Natural killer cell (primary cell): ENCODE data around the gene KRT13. TPM values are rescaled to one million over a fixed set of nuclear protein-coding genes. Genes with fewer than 3 reads are reported as not detected.

ENCODE experiments used
- ATAC-seq, 3 donors: fragments of 150-1000 bp in 2 of 3; fragments of 200-7000 bp in 1 of 3; cut with Tn5 transposase; 1 replicate in 1 of 3; 2 replicates in 2 of 3; pipeline ENCODE4 v1.10.0; 2021; ENCODE audit warnings: mild to moderate bottlenecking in 2 of 3, moderate library complexity in 2 of 3
- DNase-seq, 2 donors: peaks; one replicate each; pipeline versions ENCODE4 v3.0.0 to v3.0.0-alpha.2; 2013 to 2021; ENCODE audit warnings: mixed read lengths in 1 of 2
- H3K27ac ChIP-seq: one replicate; pipeline ENCODE4 v1.5.1; 2013; ENCODE audit warnings: mild to moderate bottlenecking, low read length
- H3K27me3 ChIP-seq: one replicate; pipeline ENCODE4 v1.6.1; 2013; ENCODE audit warnings: low read length; ENCODE audit not compliant: control insufficient read depth, insufficient read depth
- H3K36me3 ChIP-seq: one replicate; pipeline ENCODE4 v1.6.1; 2013; ENCODE audit warnings: low read length; ENCODE audit not compliant: control insufficient read depth, insufficient read depth
- H3K4me1 ChIP-seq: one replicate; pipeline ENCODE4 v1.6.1; 2013; ENCODE audit warnings: low read length; ENCODE audit not compliant: control insufficient read depth, insufficient read depth
- H3K4me3 ChIP-seq: one replicate; pipeline ENCODE4 v1.5.1; 2013; ENCODE audit warnings: low read length
- H3K9me3 ChIP-seq: one replicate; pipeline ENCODE4 v1.6.1; 2013; ENCODE audit warnings: low read length; ENCODE audit not compliant: control insufficient read depth, insufficient read depth
- H3K27ac Mint-ChIP-seq, 2 donors: one replicate each; pipeline ENCODE4 v1.8.0; 2022; ENCODE audit warnings: mild to moderate bottlenecking in 2 of 2, mixed read lengths in 2 of 2, moderate library complexity in 1 of 2
- H3K27me3 Mint-ChIP-seq, 2 donors: one replicate each; pipeline ENCODE4 v1.8.0; 2022; ENCODE audit warnings: low read depth in 2 of 2, mixed read lengths in 2 of 2
- H3K36me3 Mint-ChIP-seq: one replicate; pipeline ENCODE4 v1.8.0; 2022; ENCODE audit warnings: mixed read lengths
- H3K4me1 Mint-ChIP-seq, 2 donors: one replicate each; pipeline ENCODE4 v1.8.0; 2022; ENCODE audit warnings: mixed read lengths in 2 of 2
- H3K4me3 Mint-ChIP-seq: one replicate; pipeline ENCODE4 v1.8.0; 2022; ENCODE audit warnings: mild to moderate bottlenecking, moderate library complexity, mixed read lengths
- H3K9me3 Mint-ChIP-seq, 2 donors: one replicate each; pipeline ENCODE4 v1.8.0; 2022; ENCODE audit warnings: mixed read lengths in 2 of 2
- CTCF ChIP-seq: fragments of 200-600 bp; IDR thresholded peaks from one replicate; pipeline ENCODE4 v1.8.0; 2022; ENCODE audit warnings: antibody characterized with exemption
- WGBS: methylation state at CpG from one replicate; pipeline ENCODE4 v1.1.7; 2013; ENCODE audit warnings: missing lambda C conversion rate; ENCODE audit not compliant: insufficient coverage; 5-methylcytosine and 5-hydroxymethylcytosine counted together
- intact Hi-C: fragments of 100-400 bp; cut with micrococcal nuclease; formaldehyde crosslinking; loops from one replicate; pipeline ENCODE4 v1.14.2; 2022
- total RNA-seq, 4 donors: library from RNA; stranded (reverse); fragments of 120-200 nt in 1 of 4; gene quantifications; one replicate each; pipeline versions ENCODE4 v1.2.3 to v1.2.4, GENCODE V29; 2013 to 2022

Gene KRT13
- total RNA-seq, 3 donors from 2014 or later (not counting 1 experiment from before 2014, with no cell fraction given), result not detected

- no peak for ATAC-seq
- 82% methylated on average over 9 of the region's 10 CpGs for WGBS
- no peaks in the 10 kb centered on the region for H3K9me3 ChIP-seq
- Mint-ChIP-seq H3K4me3 (no peak overlapping the region), H3K36me3 (no peaks in the 10 kb centered on the region), H3K27me3 (peaks cover 0 to 7% of the 10 kb centered on the region in 2 donors), H3K27ac (no peak overlapping the region), H3K9me3 (no peaks in the 10 kb centered on the region), H3K4me1 (no peaks in the 10 kb centered on the region)
- H3K4me1 ChIP-seq, result no peaks in the 10 kb centered on the region
- no peak for DNase-seq
- no peaks in the 10 kb centered on the region for H3K27me3 ChIP-seq
- TF ChIP-seq CTCF, result no peak
- H3K36me3 ChIP-seq, result no peaks in the 10 kb centered on the region
- intact Hi-C loops, result no loop called here
- no peak overlapping the region for H3K4me3 ChIP-seq
- H3K27ac ChIP-seq, result no peak overlapping the region
These were observed 15.6 kb upstream of the KRT13 start for GRCh38 chr17:41520821-41521521.

- Mint-ChIP-seq H3K27me3 (peaks cover 0 to 2% of the 10 kb centered on the region in 2 donors), H3K4me1 (no peaks in the 10 kb centered on the region), H3K4me3 (no peak overlapping the region), H3K9me3 (no peaks in the 10 kb centered on the region), H3K27ac (no peak overlapping the region), H3K36me3 (no peaks in the 10 kb centered on the region)
- 80% methylated on average over 10 of the region's 11 CpGs for WGBS
- intact Hi-C loops, result no loop called here
- ATAC-seq (no peak), DNase-seq (no peak)
- no peaks in the 10 kb centered on the region for H3K27me3 ChIP-seq
- no peak for TF ChIP-seq CTCF
- H3K4me3 ChIP-seq, result no peak overlapping the region
- H3K27ac ChIP-seq, result no peak overlapping the region
- H3K36me3 ChIP-seq, result no peaks in the 10 kb centered on the region
- no peaks in the 10 kb centered on the region for H3K4me1 ChIP-seq
- H3K9me3 ChIP-seq, result no peaks in the 10 kb centered on the region
These were observed 14.3 kb upstream of the KRT13 start for GRCh38 chr17:41519501-41520224.

- Histone ChIP-seq H3K9me3 (no peaks in the 10 kb centered on the region), H3K4me3 (no peak within 1 kb of the TSS), H3K27ac (no peak within 1 kb of the TSS), H3K4me1 (no peaks in the 10 kb centered on the region), H3K27me3 (no peaks in the 10 kb centered on the region), H3K36me3 (no peaks in the 10 kb centered on the region)
- Mint-ChIP-seq H3K27ac (no peak within 1 kb of the TSS), H3K4me3 (no peak within 1 kb of the TSS), H3K4me1 (no peaks in the 10 kb centered on the region), H3K27me3 (peaks cover 0 to 2% of the 10 kb centered on the region in 2 donors), H3K36me3 (no peaks in the 10 kb centered on the region), H3K9me3 (no peaks in the 10 kb centered on the region)
- DNase-seq (no peak), ATAC-seq (no peak)
- TF ChIP-seq CTCF, result no peak
- 75% methylated on average over 7 of the region's 8 CpGs for WGBS
- intact Hi-C loops, result no loop called here
These were observed 13.5 kb upstream of the KRT13 start, which contains the start of gene KRT15 for GRCh38 chr17:41518789-41519449. Gene KRT15, minus strand, starts transcription at chr17:41518890. Its CDS starts 63 bp downstream, at chr17:41518827.
